EL (cell line): Measurements from ENCODE around the gene CD82.
A peak's percentile ranks its signal among the peaks of the same experiment; 100 is the strongest.

Experiments used
- DNase-seq: peaks from one replicate; pipeline ENCODE4 v3.0.0-alpha.2; 2016

The CD82 gene

GRCh38 chr11:44565211-44565952 is at the start of gene CD82:
TSS of gene CD82 (plus strand) at chr11:44565663. CDS start at chr11:44594663, 29,000 bp downstream.
- DNase-seq, result peak; percentile 99

GRCh38 chr11:44516688-44517507 is 48.6 kb upstream of the CD82 start:
- DNase-seq, result no peak

- no peak for DNase-seq
These were observed 47.9 kb upstream of the CD82 start for GRCh38 chr11:44517541-44517940.

GRCh38 chr11:44518968-44519550 is 46.4 kb upstream of the CD82 start:
- no peak for DNase-seq

- no peak for DNase-seq
These were observed 45.3 kb upstream of the CD82 start for GRCh38 chr11:44519989-44520737.

GRCh38 chr11:44521148-44521547 is 44.3 kb upstream of the CD82 start:
- DNase-seq, result no peak

- no peak for DNase-seq
These were observed 43.2 kb upstream of the CD82 start for GRCh38 chr11:44522294-44522693.

GRCh38 chr11:44524346-44524745 is 41.1 kb upstream of the CD82 start:
- no peak for DNase-seq

GRCh38 chr11:44524751-44525201 is 40.7 kb upstream of the CD82 start:
- DNase-seq, result no peak

- DNase-seq, result no peak
These were observed 39.8 kb upstream of the CD82 start for GRCh38 chr11:44525473-44526252.

- DNase-seq, result no peak
These were observed 39.0 kb upstream of the CD82 start for GRCh38 chr11:44526438-44526837.

- no peak for DNase-seq
These were observed 38.0 kb upstream of the CD82 start for GRCh38 chr11:44527476-44527875.

GRCh38 chr11:44528103-44528502 is 37.4 kb upstream of the CD82 start:
- peak; percentile 19 for DNase-seq

- DNase-seq, result no peak
These were observed 36.9 kb upstream of the CD82 start for GRCh38 chr11:44528581-44528980.

- DNase-seq, result no peak
These were observed 35.5 kb upstream of the CD82 start for GRCh38 chr11:44529895-44530412.

GRCh38 chr11:44530413-44531115 is 34.9 kb upstream of the CD82 start:
- no peak for DNase-seq

- no peak for DNase-seq
These were observed 34.4 kb upstream of the CD82 start for GRCh38 chr11:44531116-44531504.

GRCh38 chr11:44531636-44532035 is 33.8 kb upstream of the CD82 start:
- DNase-seq, result no peak

GRCh38 chr11:44532809-44533208 is 32.7 kb upstream of the CD82 start:
- DNase-seq, result no peak

- no peak for DNase-seq
These were observed 31.3 kb upstream of the CD82 start for GRCh38 chr11:44533921-44534711.
